GM19193 (cell line): ENCODE data around the gene DKK2.

Experiments used
- POLR2A ChIP-seq: IDR thresholded peaks from 4 replicates; pipeline ENCODE4 v1.6.1; 2011; ENCODE audit not compliant: insufficient read depth, insufficient read length; ENCODE audit errors: extremely low read depth

Gene DKK2

DNA sequence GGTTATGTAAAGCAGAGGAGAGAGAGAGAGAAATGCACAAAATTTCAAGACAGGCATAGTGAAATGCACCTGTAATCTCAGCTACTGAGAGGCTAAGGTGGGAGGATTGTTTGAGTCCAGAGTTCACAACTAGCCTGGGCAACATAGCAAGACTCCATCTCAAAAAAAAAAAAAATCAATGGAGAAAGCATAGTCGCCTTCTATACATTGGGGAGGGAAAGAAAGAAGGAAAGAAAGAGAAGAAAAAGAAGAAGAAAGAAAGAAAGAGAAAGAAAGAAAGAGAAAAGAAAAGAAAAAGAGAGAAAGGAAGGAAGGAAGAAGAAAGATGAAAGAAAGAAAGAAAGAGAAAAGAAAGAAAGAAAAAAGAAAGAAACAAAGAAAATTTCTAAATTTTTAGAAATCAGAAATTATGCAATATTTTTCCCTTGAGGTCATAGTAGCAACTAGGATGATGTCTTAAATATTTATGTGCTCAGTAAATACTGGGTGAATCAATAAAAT lies 53.4 kb downstream of the DKK2 start:
- no peak for TF ChIP-seq POLR2A

- TF ChIP-seq POLR2A = no peak
Observed at GRCh38 chr4:106981431-106981830, 54.7 kb downstream of the DKK2 start.

DNA sequence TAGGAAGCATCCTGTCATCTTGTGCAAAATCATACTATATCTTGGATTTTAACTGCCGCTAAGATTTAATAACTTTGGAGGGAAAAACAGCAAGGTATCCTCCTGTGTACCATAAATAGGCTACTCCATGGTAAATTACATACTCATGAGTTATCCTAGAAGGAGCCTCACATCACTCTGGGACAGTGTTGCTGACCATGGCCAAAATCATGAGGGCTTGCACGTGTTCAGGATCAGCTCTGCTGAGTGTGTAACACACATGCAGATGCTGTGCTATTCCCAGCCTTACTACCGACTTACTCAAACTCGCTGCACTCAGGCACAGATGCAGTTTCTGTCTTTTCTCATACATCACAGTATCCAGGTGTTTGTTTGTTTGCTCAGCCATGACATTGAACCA lies 56.6 kb downstream of the DKK2 start:
- TF ChIP-seq POLR2A = no peak

- TF ChIP-seq POLR2A = no peak
Observed at GRCh38 chr4:106978046-106978774, 57.9 kb downstream of the DKK2 start.

DNA sequence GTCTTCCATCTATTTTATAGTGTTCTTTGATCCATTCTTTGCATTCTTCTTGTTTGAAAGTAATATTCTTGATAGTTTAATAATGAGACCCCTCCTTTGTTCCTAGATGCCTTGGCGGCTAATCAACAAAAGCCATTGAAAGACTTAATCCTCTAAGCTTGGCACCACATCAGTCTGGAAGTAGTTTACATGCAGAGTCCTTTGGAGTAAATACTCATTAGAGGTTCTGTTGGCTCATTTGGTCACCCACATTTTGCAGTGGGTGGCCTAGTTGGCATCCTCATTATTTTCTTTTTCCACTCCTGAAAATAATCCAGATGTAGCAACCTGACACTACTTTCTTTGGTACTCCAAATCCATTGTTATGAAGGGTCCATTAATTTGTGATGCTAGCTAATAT lies 64.5 kb downstream of the DKK2 start:
- TF ChIP-seq POLR2A = no peak

- no peak for TF ChIP-seq POLR2A
Observed at GRCh38 chr4:106967892-106968291, 68.2 kb downstream of the DKK2 start.

GRCh38 chr4:106953036-106953705 lies 82.9 kb downstream of the DKK2 start:
- no peak for TF ChIP-seq POLR2A

- TF ChIP-seq POLR2A = no peak
Observed at GRCh38 chr4:106951891-106952290, 84.2 kb downstream of the DKK2 start.

DNA sequence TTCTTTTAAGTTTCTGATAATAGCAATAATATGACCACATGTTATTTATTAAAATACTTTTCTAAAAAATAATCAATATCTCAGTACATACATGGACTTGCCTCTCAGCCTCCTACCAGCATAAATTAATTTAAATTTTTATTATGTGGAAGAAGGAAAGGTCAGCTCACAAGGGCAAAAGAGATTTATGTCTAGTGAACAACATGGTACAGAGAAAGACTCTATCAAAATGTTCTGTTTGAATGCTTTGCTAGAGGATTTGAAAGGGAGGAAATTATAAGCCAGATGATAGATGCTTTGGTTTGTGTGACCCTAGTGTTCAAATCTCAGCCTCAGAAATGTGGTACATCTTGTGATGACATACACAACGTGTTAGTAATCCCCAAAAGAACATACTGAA lies 94.3 kb downstream of the DKK2 start:
- no peak for TF ChIP-seq POLR2A

GRCh38 chr4:106930522-106930921 lies 105.6 kb downstream of the DKK2 start:
- TF ChIP-seq POLR2A = no peak

GRCh38 chr4:106929248-106929647 lies 106.9 kb downstream of the DKK2 start:
- no peak for TF ChIP-seq POLR2A

DNA sequence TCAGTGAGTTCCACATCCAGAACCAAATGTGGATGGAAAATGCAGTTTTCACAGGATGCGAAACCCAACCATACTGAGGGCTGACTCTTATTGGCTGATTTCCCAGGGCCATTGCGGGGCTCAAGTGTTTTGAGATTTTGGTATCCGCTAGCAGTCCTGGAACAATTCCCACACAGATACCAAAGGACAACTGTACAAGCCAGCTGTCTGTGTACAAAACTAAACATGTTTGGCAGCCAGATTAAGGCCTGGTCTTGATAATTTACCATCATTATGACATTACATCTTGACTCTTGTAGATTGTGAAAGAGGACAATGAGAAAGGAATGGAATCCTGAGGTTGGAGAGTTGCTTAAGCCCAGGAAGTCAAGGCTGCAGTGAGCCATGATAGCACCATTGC lies 121.9 kb downstream of the DKK2 start:
- no peak for TF ChIP-seq POLR2A

GRCh38 chr4:106909486-106910188 lies 126.5 kb downstream of the DKK2 start:
- TF ChIP-seq POLR2A = no peak

- TF ChIP-seq POLR2A = no peak
Observed at GRCh38 chr4:106907216-106907615, 128.9 kb downstream of the DKK2 start.

DNA sequence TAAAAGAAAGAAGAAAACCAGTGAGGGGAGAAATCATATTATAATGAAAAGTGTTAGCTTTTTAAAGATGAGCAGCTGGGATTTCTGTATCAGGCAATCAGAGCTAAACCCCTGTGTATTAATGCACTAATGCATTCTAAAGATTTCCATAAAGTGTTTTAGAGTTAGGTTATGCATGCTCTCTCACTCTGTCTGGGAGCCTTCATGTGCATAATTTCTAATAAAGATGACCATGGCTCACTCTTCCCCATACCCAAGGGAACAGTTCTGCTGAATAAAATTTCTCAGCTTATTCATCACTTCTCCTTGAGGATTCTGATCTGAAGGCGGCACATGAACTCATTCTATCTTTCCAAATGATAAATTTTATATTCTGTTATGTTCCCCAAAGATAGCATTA lies 129.4 kb downstream of the DKK2 start:
- no peak for TF ChIP-seq POLR2A
